ENCODE data around the gene FRAS1. TPM values are rescaled to one million over a fixed set of nuclear protein-coding genes. Genes with fewer than 3 reads are reported as not detected.

FRAS1 gene
- total and polyA plus RNA-seq, 9 of the 15 experiments (the other 6 are each of a cell fraction or from before 2014, with no cell fraction given) = under 0.01 to 0.11 (median 0.04) TPM; not detected in 2

DNA sequence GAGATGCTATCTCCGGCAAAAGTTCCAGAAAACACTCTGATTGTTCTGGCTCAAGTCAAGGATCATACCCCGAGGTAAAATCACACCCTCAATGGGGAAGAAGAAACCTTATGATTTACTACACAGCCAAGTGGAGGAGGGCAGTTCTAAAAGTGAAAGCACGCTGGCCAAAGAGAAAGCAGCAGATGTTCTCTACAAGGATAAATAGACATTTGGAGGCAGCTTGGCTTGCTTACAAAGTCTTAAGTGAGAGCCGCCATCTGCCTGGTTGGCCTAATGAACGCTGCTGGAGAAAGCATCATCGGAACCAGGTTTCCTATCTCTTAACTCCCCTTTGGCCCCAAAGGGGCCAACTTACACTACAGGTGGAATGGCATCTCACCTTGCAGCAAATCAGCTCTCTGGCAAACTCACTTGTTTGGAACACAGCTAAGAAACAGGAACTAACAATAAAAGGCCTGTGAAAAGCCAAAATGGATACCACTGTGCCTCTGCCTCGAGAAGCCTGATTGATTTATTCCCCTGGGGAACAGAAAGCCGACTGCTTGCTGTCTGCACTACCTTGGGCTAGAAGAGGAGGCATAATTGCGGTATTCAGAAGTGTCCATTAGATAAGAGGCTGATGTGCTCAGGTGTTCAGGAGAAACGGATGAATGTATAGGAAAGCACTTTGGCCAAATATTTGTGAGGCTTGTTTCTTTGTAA lies 22.8 kb downstream of the FRAS1 start (continued):
- TF ChIP-seq CHD7 (IDR thresholded peaks at IDR 0.05; ENCODE audit: low read depth, low read length) (no peak), ZSCAN32 (CRISPR knock-in tag; IDR thresholded peaks at IDR 0.05) (no peak), FOXA1 (IDR thresholded peaks at IDR 0.05; ENCODE audit: borderline replicate concordance) (no peak), SMC3 (conservative IDR thresholded peaks at IDR 0.05; ENCODE audit: insufficient read depth, low read depth, low read length) (no peak)
